MCF 10A (cell line): ENCODE results near the gene PBX1. TPM values are rescaled to one million over a fixed set of nuclear protein-coding genes. Genes with fewer than 3 reads are reported as not detected.

ENCODE experiments used
- BruUV-seq: library from RNA; stranded (reverse); fragments of 400-500 nt; replicated peaks from 2 replicates; lab custom pipeline; 2021; lab: Mats Ljungman, UMichigan
- CTCF ChIA-PET: fragments of 300-600 bp; sonication (Branson Sonifier 250); formaldehyde crosslinking; extraction: SDS; loops from one replicate; lab custom pipeline; 2021; ENCODE audit warnings: antibody characterized with exemption, inconsistent platforms; lab: Yijun Ruan, JAX
- POLR2A ChIA-PET: fragments of 300-600, 350-650 bp; sonication (Branson Sonifier 250); formaldehyde crosslinking; extraction: SDS; loops from one replicate; lab custom pipeline; 2020; ENCODE audit warnings: antibody characterized with exemption, inconsistent platforms; lab: Yijun Ruan, JAX
- DNase-seq: peaks from one replicate; pipeline ENCODE4 v3.0.0-alpha.2; 2018; ENCODE audit not compliant: unreplicated experiment
- H3K27ac Mint-ChIP-seq: one replicate; pipeline ENCODE4 v1.8.0; 2022; ENCODE audit warnings: mild to moderate bottlenecking, low read depth, mixed read lengths; ENCODE audit not compliant: unreplicated experiment
- H3K27me3 Mint-ChIP-seq: one replicate; pipeline ENCODE4 v1.8.0; 2022; ENCODE audit warnings: mixed read lengths; ENCODE audit not compliant: insufficient read depth, unreplicated experiment
- H3K36me3 Mint-ChIP-seq: one replicate; pipeline ENCODE4 v1.8.0; 2022; ENCODE audit warnings: mild to moderate bottlenecking, moderate library complexity, mixed read lengths; ENCODE audit not compliant: insufficient read depth, unreplicated experiment
- H3K4me1 Mint-ChIP-seq: one replicate; pipeline ENCODE4 v1.8.0; 2022; ENCODE audit warnings: mixed read lengths; ENCODE audit not compliant: insufficient read depth, unreplicated experiment
- H3K4me3 Mint-ChIP-seq: one replicate; pipeline ENCODE4 v1.8.0; 2022; ENCODE audit warnings: mild to moderate bottlenecking, moderate library complexity, mixed read lengths; ENCODE audit not compliant: unreplicated experiment
- H3K9me3 Mint-ChIP-seq: one replicate; pipeline ENCODE4 v1.8.0; 2022; ENCODE audit warnings: mixed read lengths; ENCODE audit not compliant: unreplicated experiment
- CTCF ChIP-seq: fragments of 200-600 bp; IDR thresholded peaks from one replicate; pipeline ENCODE4 v1.8.0; 2022; ENCODE audit warnings: antibody characterized with exemption, mild to moderate bottlenecking; ENCODE audit not compliant: unreplicated experiment
- intact Hi-C: fragments of 100-400 bp; cut with micrococcal nuclease; formaldehyde crosslinking; loops from 2 replicates; pipeline ENCODE4 v1.14.1; 2022
- total RNA-seq: library from RNA; stranded (reverse); gene quantifications from 2 replicates; pipeline ENCODE4 v1.2.3, GENCODE V29; 2022

Gene PBX1
- total RNA-seq, 1 experiment from 2014 or later = 5.8 TPM

DNA sequence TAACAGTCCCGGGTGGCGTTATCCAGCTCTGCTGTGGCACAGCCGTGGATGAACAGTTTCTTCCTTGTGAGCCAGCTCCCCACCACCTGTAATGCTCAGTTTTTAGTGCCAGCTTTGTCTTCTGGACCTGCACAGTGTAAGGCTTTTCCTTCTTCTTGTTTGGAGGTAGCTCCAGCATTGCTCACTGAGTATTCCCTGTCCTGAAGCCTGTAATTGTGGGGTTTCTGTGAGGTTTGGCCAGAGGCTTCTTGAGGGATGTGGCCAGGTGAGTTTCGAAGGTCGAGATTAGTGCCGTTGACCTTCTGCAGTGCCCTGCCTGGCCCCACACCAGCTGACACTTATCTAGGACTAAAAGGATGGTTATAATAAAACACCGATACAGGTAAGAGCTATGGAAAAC, 75.0 kb downstream of the PBX1 start:
- ChIA-PET POLR2A (interaction anchor here (0.7 kb wide), 1 partner anchor 75 kb away, joined by 3 read pairs; the partner anchor contains the start of gene PBX1), CTCF (interaction anchor here (0.5 to 1.9 kb wide), 8 partner anchors 8 to 1099 kb away, joined by 3 to 9 read pairs (median 4); no protein-coding TSS in a partner anchor)
- no peak for DNase-seq
- BruUV-seq = no TSS peak
- no peak overlapping the region for H3K4me3 Mint-ChIP-seq
- no peak for TF ChIP-seq CTCF
- no peaks in the 10 kb centered on the region for H3K27me3 Mint-ChIP-seq
- no peaks in the 10 kb centered on the region for H3K36me3 Mint-ChIP-seq
- peaks cover 29% of the 10 kb centered on the region for H3K4me1 Mint-ChIP-seq
- intact Hi-C loops = no loop called here
- no peaks in the 10 kb centered on the region for H3K9me3 Mint-ChIP-seq
- no peak overlapping the region for H3K27ac Mint-ChIP-seq

DNA sequence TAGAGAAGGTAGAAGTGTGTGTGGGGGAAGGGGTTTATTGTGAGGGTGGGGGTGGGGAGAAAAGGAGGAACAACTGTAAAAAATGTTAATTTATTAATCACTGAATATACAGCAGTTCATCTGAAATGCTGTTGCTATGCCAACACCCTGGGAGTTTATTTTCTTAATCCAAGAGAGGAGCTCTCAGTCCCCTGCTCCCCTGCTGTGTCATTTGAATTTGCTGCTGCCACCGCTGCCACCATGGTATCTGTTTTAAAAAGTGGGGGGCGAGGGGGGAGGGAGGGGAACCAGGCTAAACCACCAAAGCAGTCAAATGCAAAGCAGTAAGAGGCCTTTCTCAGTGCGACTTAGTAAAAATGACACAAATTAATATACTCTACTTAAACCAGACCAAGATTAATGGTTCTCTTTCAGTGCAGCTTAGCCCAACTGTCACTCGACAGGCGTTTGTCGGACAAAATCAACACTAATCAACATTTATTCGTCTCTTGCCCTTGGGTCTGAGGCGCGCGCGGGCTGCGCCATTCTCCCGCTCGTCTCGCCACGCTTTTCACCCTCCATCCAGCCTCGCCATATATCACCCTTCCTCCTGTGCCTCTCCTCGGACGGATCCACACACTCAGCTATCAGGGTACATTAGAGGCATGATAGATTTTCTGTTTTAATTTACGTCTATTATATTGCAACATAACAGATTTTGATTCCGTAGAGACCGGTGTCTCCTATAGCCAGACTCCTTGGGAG, 76.2 kb downstream of the PBX1 start:
- no peaks in the 10 kb centered on the region for H3K9me3 Mint-ChIP-seq
- no peak for TF ChIP-seq CTCF
- intact Hi-C loops = loop anchor here (5.0 kb wide), 1 partner anchor 137 kb away; no protein-coding TSS in a partner anchor
- no peak for DNase-seq
- no peaks in the 10 kb centered on the region for H3K27me3 Mint-ChIP-seq
- CTCF ChIA-PET = interaction anchor here (0.8 to 2.7 kb wide), 6 partner anchors 8 to 258 kb away, joined by 3 to 15 read pairs (median 6); no protein-coding TSS in a partner anchor
- H3K4me3 Mint-ChIP-seq = no peak overlapping the region
- H3K36me3 Mint-ChIP-seq = no peaks in the 10 kb centered on the region
- no TSS peak for BruUV-seq
- peaks cover 25% of the 10 kb centered on the region for H3K4me1 Mint-ChIP-seq
- POLR2A ChIA-PET = interaction anchor here (0.6 kb wide), 1 partner anchor 23 kb away, joined by 3 read pairs; no protein-coding TSS in a partner anchor
- H3K27ac Mint-ChIP-seq = no peak overlapping the region

- no peaks in the 10 kb centered on the region for H3K27me3 Mint-ChIP-seq
- H3K36me3 Mint-ChIP-seq = no peaks in the 10 kb centered on the region
- H3K4me1 Mint-ChIP-seq = peaks cover 20% of the 10 kb centered on the region
- H3K9me3 Mint-ChIP-seq = no peaks in the 10 kb centered on the region
- TF ChIP-seq CTCF = no peak
- BruUV-seq = no TSS peak
- intact Hi-C loops = loop anchor here (5.0 kb wide), 1 partner anchor 136 kb away; no protein-coding TSS in a partner anchor
- DNase-seq = no peak
- CTCF ChIA-PET = interaction anchor here (0.6 to 2.7 kb wide), 8 partner anchors 9 to 547 kb away, joined by 3 to 15 read pairs (median 4); no protein-coding TSS in a partner anchor
- H3K4me3 Mint-ChIP-seq = no peak overlapping the region
- POLR2A ChIA-PET = interaction anchor here (0.5 to 1.8 kb wide), 4 partner anchors 11 to 972 kb away, joined by 3 to 5 read pairs (median 4); no protein-coding TSS in a partner anchor
- H3K27ac Mint-ChIP-seq = no peak overlapping the region
These were observed 77.1 kb downstream of the PBX1 start for GRCh38 chr1:164635803-164636731.
